GM12878 (cell line): ENCODE results near the gene NPVF. TPM values are rescaled to one million over a fixed set of nuclear protein-coding genes. Genes with fewer than 3 reads are reported as not detected.

Experiments used
- ATAC-seq: fragments of 200-7000 bp; cut with Tn5 transposase; 3 replicates; pipeline ENCODE4 v1.9.1; 2020; ENCODE audit warnings: mild to moderate bottlenecking, moderate library complexity
- BruUV-seq: library from RNA; stranded (reverse); fragments of 400-500 nt; replicated peaks from 2 replicates; lab custom pipeline; 2021; lab: Mats Ljungman, UMichigan
- CTCF ChIA-PET: fragments of 300-600 bp; sonication (Branson Sonifier 250); formaldehyde crosslinking; extraction: SDS; loops from one replicate; lab custom pipeline; 2021; ENCODE audit warnings: inconsistent platforms; lab: Yijun Ruan, JAX
- POLR2A ChIA-PET: fragments of 350-600 bp; formaldehyde crosslinking; extraction: SDS; loops from one replicate; lab custom pipeline; 2021; ENCODE audit warnings: inconsistent platforms; lab: Charles Lee
- RAD21 ChIA-PET: fragments of 300-600 bp; sonication (Branson Sonifier 250); formaldehyde crosslinking; loops from one replicate; lab custom pipeline; 2023; ENCODE audit warnings: antibody characterized with exemption; ENCODE audit not compliant: unreplicated experiment; lab: Charles Lee
- SMC1A ChIA-PET: fragments of 300-600 bp; sonication (Branson Sonifier 250); formaldehyde crosslinking; loops from one replicate; lab custom pipeline; 2023; ENCODE audit not compliant: unreplicated experiment, uncharacterized antibody; lab: Charles Lee
- DNase-seq: peaks from one replicate; pipeline ENCODE4 v3.0.0-alpha.2; 2011; ENCODE audit warnings: low read depth, low spot score
- FAIRE-seq: peaks from 3 replicates; lab custom pipeline; 2011; peaks lifted over from hg19 to GRCh38; lab: Jason Lieb, UNC
- H2AFZ ChIP-seq: 2 replicates; pipeline ENCODE4 v1.6.0; 2011; ENCODE audit warnings: low read depth, low read length, control low read depth; ENCODE audit not compliant: control insufficient read depth
- H3K27ac ChIP-seq: 2 replicates; pipeline ENCODE4 v1.5.1; 2011; ENCODE audit warnings: control low read depth; ENCODE audit not compliant: control insufficient read depth, insufficient read depth
- H3K27me3 ChIP-seq, 2 experiments: replicated peaks in 1 of 2; 2 replicates each; pipeline versions ENCODE4 v1.6.0 to v1.6.1; 2011; ENCODE audit warnings: low read length in 1 of 2; ENCODE audit not compliant: control insufficient read depth in 2 of 2, insufficient read depth in 2 of 2
- H3K36me3 ChIP-seq, 2 experiments: 2 replicates each; pipeline ENCODE4 v1.5.1; 2011; ENCODE audit warnings: low read length in 1 of 2; ENCODE audit not compliant: control insufficient read depth in 2 of 2, insufficient read depth in 2 of 2
- H3K4me1 ChIP-seq: 2 replicates; pipeline ENCODE4 v1.6.1; 2011; ENCODE audit warnings: mild to moderate bottlenecking, low read length, moderate library complexity, mixed read lengths; ENCODE audit not compliant: control insufficient read depth, insufficient read depth
- H3K4me2 ChIP-seq: 2 replicates; pipeline ENCODE4 v1.6.0; 2011; ENCODE audit warnings: control low read depth; ENCODE audit not compliant: control insufficient read depth, insufficient read depth
- H3K4me3 ChIP-seq: fragments of 200-600 bp; sonication (generic); 2 replicates; pipeline ENCODE4 v1.5.1; 2016
- H3K79me2 ChIP-seq: 2 replicates; pipeline ENCODE4 v1.6.0; 2011; ENCODE audit warnings: low read length; ENCODE audit not compliant: control insufficient read depth, insufficient read depth
- H3K9ac ChIP-seq: 2 replicates; pipeline ENCODE4 v1.8.0; 2011; ENCODE audit warnings: low read length, control low read depth, mixed read lengths; ENCODE audit not compliant: control insufficient read depth, insufficient read depth
- H3K9me3 ChIP-seq: replicated peaks from 3 replicates; pipeline ENCODE4 v1.5.1; 2011; ENCODE audit warnings: mild to moderate bottlenecking, low read length; ENCODE audit not compliant: control insufficient read depth, insufficient read depth
- H4K20me1 ChIP-seq: 2 replicates; pipeline ENCODE4 v1.6.0; 2011; ENCODE audit not compliant: control insufficient read depth, insufficient read depth
- CEBPB ChIP-seq, 2 experiments: fragments of 150-350 bp in 1 of 2; IDR thresholded peaks; 2 replicates each; pipeline ENCODE4 v1.6.1; 2012 to 2014; ENCODE audit warnings: low read depth in 2 of 2, low read length in 2 of 2, borderline replicate concordance in 1 of 2, inconsistent platforms in 1 of 2
- EGR1 ChIP-seq, 2 experiments: IDR thresholded peaks; 1 replicate in 1 of 2; 2 replicates in 1 of 2; pipeline ENCODE4 v1.6.1; 2011 to 2012; ENCODE audit warnings: low read depth in 2 of 2, low read length in 2 of 2, borderline replicate concordance in 1 of 2, mild to moderate bottlenecking in 1 of 2, moderate library complexity in 1 of 2
- HDGF ChIP-seq: fragments of 450-650 bp; IDR thresholded peaks from 2 replicates; pipeline ENCODE4 v1.6.1; 2016; ENCODE audit warnings: antibody characterized with exemption
- KDM1A ChIP-seq: fragments of 200-600 bp; sonication (generic); IDR thresholded peaks from 2 replicates; pipeline ENCODE4 v1.6.1; 2016; ENCODE audit warnings: borderline replicate concordance
- MTA2 ChIP-seq: fragments of 450-650 bp; IDR thresholded peaks from 2 replicates; pipeline ENCODE4 v1.6.1; 2016; ENCODE audit warnings: low read depth, mild to moderate bottlenecking, moderate library complexity
- MYC ChIP-seq: IDR thresholded peaks from 2 replicates; pipeline ENCODE4 v1.6.1; 2011; ENCODE audit warnings: mild to moderate bottlenecking, low read length, moderate library complexity, inconsistent platforms; ENCODE audit not compliant: insufficient read depth, insufficient replicate concordance, insufficient read length, severe bottlenecking
- NFIC ChIP-seq: IDR thresholded peaks from 2 replicates; pipeline ENCODE4 v1.6.1; 2012; ENCODE audit warnings: low read depth, mild to moderate bottlenecking, inconsistent platforms, low read length, moderate library complexity
- PBX3 ChIP-seq: IDR thresholded peaks from 2 replicates; pipeline ENCODE4 v1.6.1; 2011; ENCODE audit warnings: mild to moderate bottlenecking, low read depth, low read length, moderate library complexity; ENCODE audit not compliant: insufficient replicate concordance
- RELA ChIP-seq: fragments of 450-650 bp; IDR thresholded peaks from 2 replicates; pipeline ENCODE4 v1.8.0; 2014; ENCODE audit warnings: borderline replicate concordance; ENCODE audit not compliant: partially characterized antibody
- SMC3 ChIP-seq: IDR thresholded peaks from 2 replicates; pipeline ENCODE4 v1.6.1; 2011; ENCODE audit warnings: low read length, improper control_type of control experiment, borderline replicate concordance
- ZNF217 ChIP-seq: fragments of 450-650 bp; IDR thresholded peaks from 2 replicates; pipeline ENCODE4 v1.6.1; 2017; ENCODE audit warnings: antibody characterized with exemption, mild to moderate bottlenecking
- WGBS: methylation state at CpG from one replicate; pipeline ENCODE4 v1.1.6; 2016; ENCODE audit warnings: low lambda C conversion rate; ENCODE audit not compliant: insufficient replicate concordance, insufficient coverage; ENCODE audit errors: missing lambda C conversion rate; 5-methylcytosine and 5-hydroxymethylcytosine counted together
- in situ Hi-C: fragments of 300-500 bp; cut with MboI; formaldehyde crosslinking; loops from 9 replicates; pipeline ENCODE4 v1.14.3; 2018; ENCODE audit warnings: mixed read lengths
- intact Hi-C: fragments of 100-400 bp; cut with micrococcal nuclease; formaldehyde crosslinking; loops from one replicate; pipeline ENCODE4 v1.14.2; 2022; ENCODE audit not compliant: unreplicated experiment
- polyA plus RNA-seq, 11 experiments: library from polyadenylated mRNA; depleted of rRNA in 4 of 11; unstranded in 6 of 11; stranded (reverse) in 5 of 11; fragments of >200 nt; fragmentation: Nextera tagmentation in 4 of 11; fragmentation: Illumina TruSeq in 1 of 11; extraction: Ambion mirVana in 4 of 11; extraction: Trizol in 1 of 11; gene quantifications; 1 replicate in 1 of 11; 2 replicates in 10 of 11; pipeline versions ENCODE4 v1.2.1 to v1.2.3, GENCODE V29; 2011 to 2016; ENCODE audit warnings: inconsistent platforms in 2 of 11, missing spikeins in 2 of 11, low read depth in 1 of 11
- total RNA-seq, 4 experiments: library from RNA; depleted of rRNA in 3 of 4; stranded (reverse); fragments of >200 nt in 3 of 4; fragmentation: Illumina TruSeq in 1 of 4; extraction: Trizol in 1 of 4; gene quantifications; 2 replicates each; pipeline versions ENCODE4 v1.2.1 to v1.2.3, GENCODE V29; 2013 to 2021

The NPVF gene
- total and polyA plus RNA-seq, 10 of the 15 experiments (the other 5 are each of a cell fraction or from before 2014, with no cell fraction given) = not detected

GRCh38 chr7:25263337-25263736 lies 35.1 kb upstream of the NPVF start (continued):
- TF ChIP-seq MYC (no peak), ZNF217 (no peak), SMC3 (no peak), CEBPB (IDR thresholded peaks at IDR 0.05; ENCODE audit: borderline replicate concordance in 1 of 2, low read depth in 2 of 2, low read length in 2 of 2) (no peak)

- RAD21 ChIA-PET = no interaction called here
- WGBS = 43% methylated on average over 4 of the region's 4 CpGs
- SMC1A ChIA-PET = interaction anchor here (1.0 kb wide), 1 partner anchor 128 kb away, joined by 3 read pairs; no protein-coding TSS in a partner anchor
- Histone ChIP-seq H2AFZ (no peak overlapping the region), H3K4me3 (no peak overlapping the region), H3K27me3 (no peaks in the 10 kb centered on the region; a peak in 1 of 4 replicates), H3K79me2 (no peaks in the 10 kb centered on the region), H3K36me3 (no peaks in the 10 kb centered on the region), H3K4me1 (no peaks in the 10 kb centered on the region), H3K4me2 (no peak overlapping the region), H3K9ac (no peak overlapping the region), H3K9me3 (no peaks in the 10 kb centered on the region), H4K20me1 (no peaks in the 10 kb centered on the region), H3K27ac (no peak overlapping the region)
- ATAC-seq (no peak), DNase-seq (no peak), FAIRE-seq (no peak)
- in situ Hi-C loops = loop anchor here (5.0 kb wide), 3 partner anchors 125 to 590 kb away; no protein-coding TSS in a partner anchor
- POLR2A ChIA-PET = no interaction called here
- BruUV-seq = no TSS peak
- CTCF ChIA-PET = interaction anchor here (5.8 kb wide), 1 partner anchor 302 kb away, joined by 111 read pairs; no protein-coding TSS in a partner anchor
- intact Hi-C loops = no loop called here
- TF ChIP-seq NFIC = no peak
- no peak for TF ChIP-seq PBX3
- no peak for TF ChIP-seq MTA2
- TF ChIP-seq EGR1 (IDR thresholded peaks at IDR 0.05; ENCODE audit: borderline replicate concordance in 1 of 2, low read depth in 2 of 2, low read length in 2 of 2) = no peak
- no peak for TF ChIP-seq RELA
- TF ChIP-seq HDGF = no peak
- TF ChIP-seq KDM1A = no peak
- TF ChIP-seq, all 136 proteins: peak for 0
Observed at GRCh38 chr7:25262586-25262985, 34.3 kb upstream of the NPVF start.
